ENCODE data around the gene SLC39A13.
"Not testable (repeated sequence)": the region's sequence is repeated elsewhere in the genome, so short reads cannot be mapped to it uniquely, and the experiment has no call there.

The SLC39A13 gene

GRCh38 chr11:47453365-47453764, 45.0 kb downstream of the SLC39A13 start:
- Histone ChIP-seq H2BK15ac (replicated peaks; ENCODE audit: low read depth) (no peak overlapping the region), H2BK5ac (ENCODE audit: low read length) (no peak overlapping the region), H3K79me1 (ENCODE audit: low read length) (no peaks in the 10 kb centered on the region), H4K8ac (ENCODE audit: low read depth, low read length) (no peak overlapping the region), H3K23ac (ENCODE audit: low read length) (no peak overlapping the region), H3K36me3 (ENCODE audit: control insufficient read depth, insufficient read depth, low read length) (peaks cover 1% of the 10 kb centered on the region), H3K79me2 (ENCODE audit: control insufficient read depth, insufficient read depth, low read length) (no peaks in the 10 kb centered on the region), H3K9ac (ENCODE audit: low read length) (no peak overlapping the region), H3K4me1 (ENCODE audit: control insufficient read depth, low read depth, low read length) (no peaks in the 10 kb centered on the region), H3K4ac (ENCODE audit: low read depth, low read length) (no peak overlapping the region), H4K5ac (ENCODE audit: low read length) (no peak overlapping the region), H2BK120ac (ENCODE audit: low read depth, low read length) (no peak overlapping the region), H2AK5ac (ENCODE audit: low read length) (no peak overlapping the region), H3K4me2 (ENCODE audit: low read length) (no peak overlapping the region), H3K27ac (ENCODE audit: low read depth, low read length) (no peak overlapping the region), H3K56ac (ENCODE audit: low read length) (no peak overlapping the region), H3K18ac (ENCODE audit: low read length) (no peak overlapping the region), H3K4me3 (ENCODE audit: low read length) (no peak overlapping the region), H3K27me3 (ENCODE audit: insufficient read depth, low read length, poor library complexity) (no peaks in the 10 kb centered on the region)
- WGBS (ENCODE audit: extremely low coverage, insufficient coverage, low lambda C conversion rate), result no CpG with 5 or more reads among the region's 8 CpGs
- no peak for DNase-seq

- not testable (repeated sequence) for H3K36me3 ChIP-seq (ENCODE audit: control insufficient read depth, insufficient read depth, low read length); H2BK15ac ChIP-seq (replicated peaks; ENCODE audit: low read depth); H3K18ac ChIP-seq (ENCODE audit: low read length); H4K5ac ChIP-seq (ENCODE audit: low read length); H3K23ac ChIP-seq (ENCODE audit: low read length); H4K8ac ChIP-seq (ENCODE audit: low read depth, low read length); H3K9ac ChIP-seq (ENCODE audit: low read length); H3K27ac ChIP-seq (ENCODE audit: low read depth, low read length); H2AK5ac ChIP-seq (ENCODE audit: low read length); H3K79me1 ChIP-seq (ENCODE audit: low read length); H3K4me3 ChIP-seq (ENCODE audit: low read length); H3K4me2 ChIP-seq (ENCODE audit: low read length); H2BK5ac ChIP-seq (ENCODE audit: low read length); H3K56ac ChIP-seq (ENCODE audit: low read length); H3K4me1 ChIP-seq (ENCODE audit: control insufficient read depth, low read depth, low read length); H3K79me2 ChIP-seq (ENCODE audit: control insufficient read depth, insufficient read depth, low read length); H3K4ac ChIP-seq (ENCODE audit: low read depth, low read length); H2BK120ac ChIP-seq (ENCODE audit: low read depth, low read length); H3K27me3 ChIP-seq (ENCODE audit: insufficient read depth, low read length, poor library complexity)
- WGBS (ENCODE audit: extremely low coverage, insufficient coverage, low lambda C conversion rate), result no CpG with 5 or more reads among the region's 8 CpGs
- DNase-seq, result peak; percentile 88
Measured at GRCh38 chr11:47454258-47454671, 45.9 kb downstream of the SLC39A13 start.

GRCh38 chr11:47460571-47461235, 52.3 kb downstream of the SLC39A13 start:
- Histone ChIP-seq H2BK5ac (ENCODE audit: low read length) (no peak overlapping the region), H4K8ac (ENCODE audit: low read depth, low read length) (no peak overlapping the region), H3K23ac (ENCODE audit: low read length) (no peak overlapping the region), H3K4me2 (ENCODE audit: low read length) (no peak overlapping the region), H3K56ac (ENCODE audit: low read length) (no peak overlapping the region), H2BK15ac (replicated peaks; ENCODE audit: low read depth) (no peak overlapping the region), H3K4me1 (ENCODE audit: control insufficient read depth, low read depth, low read length) (no peaks in the 10 kb centered on the region), H2BK120ac (ENCODE audit: low read depth, low read length) (no peak overlapping the region), H2AK5ac (ENCODE audit: low read length) (no peak overlapping the region), H3K79me1 (ENCODE audit: low read length) (peaks cover 4% of the 10 kb centered on the region), H3K18ac (ENCODE audit: low read length) (no peak overlapping the region), H3K27me3 (ENCODE audit: insufficient read depth, low read length, poor library complexity) (no peaks in the 10 kb centered on the region), H3K4me3 (ENCODE audit: low read length) (no peak overlapping the region), H3K9ac (ENCODE audit: low read length) (no peak overlapping the region), H3K79me2 (ENCODE audit: control insufficient read depth, insufficient read depth, low read length) (no peaks in the 10 kb centered on the region), H3K4ac (ENCODE audit: low read depth, low read length) (no peak overlapping the region), H3K36me3 (ENCODE audit: control insufficient read depth, insufficient read depth, low read length) (peaks cover 5% of the 10 kb centered on the region), H3K27ac (ENCODE audit: low read depth, low read length) (no peak overlapping the region), H4K5ac (ENCODE audit: low read length) (no peak overlapping the region)
- DNase-seq, result no peak
- no CpG with 5 or more reads among the region's 2 CpGs for WGBS (ENCODE audit: extremely low coverage, insufficient coverage, low lambda C conversion rate)

GRCh38 chr11:47461876-47462275, 53.5 kb downstream of the SLC39A13 start:
- Histone ChIP-seq H2AK5ac (ENCODE audit: low read length) (no peak overlapping the region), H2BK5ac (ENCODE audit: low read length) (no peak overlapping the region), H3K18ac (ENCODE audit: low read length) (no peak overlapping the region), H3K27me3 (ENCODE audit: insufficient read depth, low read length, poor library complexity) (no peaks in the 10 kb centered on the region), H4K8ac (ENCODE audit: low read depth, low read length) (no peak overlapping the region), H4K5ac (ENCODE audit: low read length) (no peak overlapping the region), H3K56ac (ENCODE audit: low read length) (no peak overlapping the region), H3K4me2 (ENCODE audit: low read length) (no peak overlapping the region), H3K79me1 (ENCODE audit: low read length) (peaks cover 8% of the 10 kb centered on the region), H3K23ac (ENCODE audit: low read length) (no peak overlapping the region), H3K4ac (ENCODE audit: low read depth, low read length) (no peak overlapping the region), H3K36me3 (ENCODE audit: control insufficient read depth, insufficient read depth, low read length) (peaks cover 5% of the 10 kb centered on the region), H2BK120ac (ENCODE audit: low read depth, low read length) (no peak overlapping the region), H3K4me3 (ENCODE audit: low read length) (no peak overlapping the region), H3K9ac (ENCODE audit: low read length) (no peak overlapping the region), H3K79me2 (ENCODE audit: control insufficient read depth, insufficient read depth, low read length) (no peaks in the 10 kb centered on the region), H3K27ac (ENCODE audit: low read depth, low read length) (no peak overlapping the region), H3K4me1 (ENCODE audit: control insufficient read depth, low read depth, low read length) (no peaks in the 10 kb centered on the region), H2BK15ac (replicated peaks; ENCODE audit: low read depth) (no peak overlapping the region)
- no peak for DNase-seq
- WGBS (ENCODE audit: extremely low coverage, insufficient coverage, low lambda C conversion rate), result no CpG with 5 or more reads among the region's 7 CpGs

GRCh38 chr11:47464483-47464882, 56.1 kb downstream of the SLC39A13 start:
- H3K23ac ChIP-seq (ENCODE audit: low read length), result no peak overlapping the region
- H3K9ac ChIP-seq (ENCODE audit: low read length), result no peak overlapping the region
- no peak overlapping the region for H3K27ac ChIP-seq (ENCODE audit: low read depth, low read length)
- H3K79me1 ChIP-seq (ENCODE audit: low read length), result peaks cover 21% of the 10 kb centered on the region
- no peak overlapping the region for H2BK5ac ChIP-seq (ENCODE audit: low read length)
- no peaks in the 10 kb centered on the region for H3K27me3 ChIP-seq (ENCODE audit: insufficient read depth, low read length, poor library complexity)
- no peak overlapping the region for H4K8ac ChIP-seq (ENCODE audit: low read depth, low read length)
- H4K5ac ChIP-seq (ENCODE audit: low read length), result no peak overlapping the region
- no peaks in the 10 kb centered on the region for H3K4me1 ChIP-seq (ENCODE audit: control insufficient read depth, low read depth, low read length)
- no peak overlapping the region for H3K18ac ChIP-seq (ENCODE audit: low read length)
- peaks cover 9% of the 10 kb centered on the region for H3K79me2 ChIP-seq (ENCODE audit: control insufficient read depth, insufficient read depth, low read length)
- WGBS (ENCODE audit: extremely low coverage, insufficient coverage, low lambda C conversion rate), result no CpG with 5 or more reads among the region's 5 CpGs
- no peak overlapping the region for H3K4me2 ChIP-seq (ENCODE audit: low read length)
- H3K36me3 ChIP-seq (ENCODE audit: control insufficient read depth, insufficient read depth, low read length), result peaks cover 6% of the 10 kb centered on the region
- no peak overlapping the region for H3K4ac ChIP-seq (ENCODE audit: low read depth, low read length)
- DNase-seq, result peak; percentile 42
- no peak overlapping the region for H2BK120ac ChIP-seq (ENCODE audit: low read depth, low read length)
- H2AK5ac ChIP-seq (ENCODE audit: low read length), result no peak overlapping the region
- no peak overlapping the region for H3K4me3 ChIP-seq (ENCODE audit: low read length)
- H3K56ac ChIP-seq (ENCODE audit: low read length), result no peak overlapping the region
- H2BK15ac ChIP-seq (replicated peaks; ENCODE audit: low read depth), result no peak overlapping the region

Measured in mesendoderm (in vitro differentiated cells).